Skeletal muscle satellite cell (primary cell): ENCODE results near the gene CDK19.
"Not testable (repeated sequence)": the region's sequence is repeated elsewhere in the genome, so short reads cannot be mapped to it uniquely, and the experiment has no call there.

Experiments used
- H3K27me3 ChIP-seq: 2 replicates; pipeline ENCODE4 v1.7.0; 2013; ENCODE audit warnings: low read length; ENCODE audit not compliant: control insufficient read depth, insufficient read depth
- H3K36me3 ChIP-seq: 2 replicates; pipeline ENCODE4 v1.7.0; 2013; ENCODE audit warnings: mild to moderate bottlenecking, control low read depth, low read length; ENCODE audit not compliant: insufficient read depth
- H3K4me1 ChIP-seq: 2 replicates; pipeline ENCODE4 v1.7.0; 2013; ENCODE audit warnings: low read length; ENCODE audit not compliant: control insufficient read depth, insufficient read depth
- H3K4me2 ChIP-seq: 2 replicates; pipeline ENCODE4 v1.7.0; 2013; ENCODE audit warnings: mild to moderate bottlenecking, low read length
- H3K4me3 ChIP-seq: 2 replicates; pipeline ENCODE4 v1.7.0; 2013; ENCODE audit warnings: low read length
- H3K9ac ChIP-seq: 2 replicates; pipeline ENCODE4 v1.7.0; 2013; ENCODE audit warnings: mild to moderate bottlenecking, low read depth, low read length, moderate library complexity
- H3K9me3 ChIP-seq: replicated peaks from 2 replicates; pipeline ENCODE4 v1.7.0; 2013; ENCODE audit warnings: mild to moderate bottlenecking, control low read depth, low read length

CDK19 gene

GRCh38 chr6:110748453-110748852, 66.8 kb downstream of the CDK19 start:
- Histone ChIP-seq H3K9me3 (no peaks in the 10 kb centered on the region), H3K4me1 (no peaks in the 10 kb centered on the region), H3K4me2 (no peak overlapping the region), H3K4me3 (no peak overlapping the region), H3K36me3 (no peaks in the 10 kb centered on the region), H3K9ac (no peak overlapping the region), H3K27me3 (no peaks in the 10 kb centered on the region)

GRCh38 chr6:110746680-110747079, 68.6 kb downstream of the CDK19 start:
- Histone ChIP-seq H3K4me2 (no peak overlapping the region), H3K36me3 (no peaks in the 10 kb centered on the region), H3K9me3 (peaks cover 2% of the 10 kb centered on the region), H3K27me3 (no peaks in the 10 kb centered on the region), H3K9ac (no peak overlapping the region), H3K4me3 (no peak overlapping the region), H3K4me1 (no peaks in the 10 kb centered on the region)

- Histone ChIP-seq H3K4me2 (no peak overlapping the region), H3K9ac (no peak overlapping the region), H3K9me3 (peaks cover 2% of the 10 kb centered on the region), H3K4me3 (no peak overlapping the region), H3K27me3 (no peaks in the 10 kb centered on the region), H3K4me1 (no peaks in the 10 kb centered on the region), H3K36me3 (no peaks in the 10 kb centered on the region)
Observed at GRCh38 chr6:110744991-110745390, 70.3 kb downstream of the CDK19 start.

GRCh38 chr6:110742552-110742951, 72.7 kb downstream of the CDK19 start:
- H3K36me3 ChIP-seq, H3K4me3 ChIP-seq, H3K4me2 ChIP-seq, H3K4me1 ChIP-seq, H3K9me3 ChIP-seq, H3K9ac ChIP-seq, H3K27me3 ChIP-seq: not testable (repeated sequence)

- H3K4me1 ChIP-seq = no peaks in the 10 kb centered on the region
- no peaks in the 10 kb centered on the region for H3K27me3 ChIP-seq
- H3K9me3 ChIP-seq = peaks cover 2% of the 10 kb centered on the region
- H3K4me3 ChIP-seq = no peak overlapping the region
- H3K9ac ChIP-seq = no peak overlapping the region
- H3K36me3 ChIP-seq = no peaks in the 10 kb centered on the region
- no peak overlapping the region for H3K4me2 ChIP-seq
Observed at GRCh38 chr6:110741517-110741916, 73.8 kb downstream of the CDK19 start.

- peaks cover 2% of the 10 kb centered on the region for H3K9me3 ChIP-seq
- no peaks in the 10 kb centered on the region for H3K27me3 ChIP-seq
- no peak overlapping the region for H3K4me3 ChIP-seq
- no peak overlapping the region for H3K4me2 ChIP-seq
- H3K4me1 ChIP-seq = no peaks in the 10 kb centered on the region
- H3K36me3 ChIP-seq = no peaks in the 10 kb centered on the region
- no peak overlapping the region for H3K9ac ChIP-seq
Observed at GRCh38 chr6:110738899-110739365, 76.3 kb downstream of the CDK19 start.

- no peaks in the 10 kb centered on the region for H3K27me3 ChIP-seq
- no peak overlapping the region for H3K4me2 ChIP-seq
- H3K4me3 ChIP-seq = no peak overlapping the region
- H3K9me3 ChIP-seq = no peaks in the 10 kb centered on the region
- no peaks in the 10 kb centered on the region for H3K4me1 ChIP-seq
- H3K36me3 ChIP-seq = no peaks in the 10 kb centered on the region
- no peak overlapping the region for H3K9ac ChIP-seq
Observed at GRCh38 chr6:110735666-110736065, 79.6 kb downstream of the CDK19 start.

GRCh38 chr6:110731898-110732297, 83.4 kb downstream of the CDK19 start:
- H3K9ac ChIP-seq = no peak overlapping the region
- H3K36me3 ChIP-seq = no peaks in the 10 kb centered on the region
- H3K27me3 ChIP-seq = no peaks in the 10 kb centered on the region
- H3K4me3 ChIP-seq = no peak overlapping the region
- no peaks in the 10 kb centered on the region for H3K4me1 ChIP-seq
- no peak overlapping the region for H3K4me2 ChIP-seq
- no peaks in the 10 kb centered on the region for H3K9me3 ChIP-seq

GRCh38 chr6:110731196-110731595, 84.1 kb downstream of the CDK19 start:
- Histone ChIP-seq H3K4me3 (no peak overlapping the region), H3K4me1 (no peaks in the 10 kb centered on the region), H3K36me3 (no peaks in the 10 kb centered on the region), H3K9ac (no peak overlapping the region), H3K4me2 (no peak overlapping the region), H3K27me3 (no peaks in the 10 kb centered on the region), H3K9me3 (no peaks in the 10 kb centered on the region)

GRCh38 chr6:110728501-110728900, 86.8 kb downstream of the CDK19 start:
- H3K4me3 ChIP-seq = no peak overlapping the region
- no peak overlapping the region for H3K9ac ChIP-seq
- no peaks in the 10 kb centered on the region for H3K27me3 ChIP-seq
- no peaks in the 10 kb centered on the region for H3K36me3 ChIP-seq
- no peak overlapping the region for H3K4me2 ChIP-seq
- H3K9me3 ChIP-seq = no peaks in the 10 kb centered on the region
- H3K4me1 ChIP-seq = no peaks in the 10 kb centered on the region

- H3K4me1 ChIP-seq = no peaks in the 10 kb centered on the region
- H3K4me3 ChIP-seq = no peak overlapping the region
- no peaks in the 10 kb centered on the region for H3K27me3 ChIP-seq
- H3K36me3 ChIP-seq = no peaks in the 10 kb centered on the region
- no peaks in the 10 kb centered on the region for H3K9me3 ChIP-seq
- no peak overlapping the region for H3K9ac ChIP-seq
- no peak overlapping the region for H3K4me2 ChIP-seq
Observed at GRCh38 chr6:110723017-110723416, 92.3 kb downstream of the CDK19 start.

GRCh38 chr6:110720066-110720465, 95.2 kb downstream of the CDK19 start:
- no peak overlapping the region for H3K4me3 ChIP-seq

More at GRCh38 chr6:110720066-110720465, 95.2 kb downstream of the CDK19 start:
- no peaks in the 10 kb centered on the region for H3K36me3 ChIP-seq
- no peaks in the 10 kb centered on the region for H3K4me1 ChIP-seq
- H3K4me2 ChIP-seq = no peak overlapping the region
- no peak overlapping the region for H3K9ac ChIP-seq
- H3K9me3 ChIP-seq = no peaks in the 10 kb centered on the region
- H3K27me3 ChIP-seq = no peaks in the 10 kb centered on the region
